Measurements from ENCODE around the gene KDM5C. TPM values are rescaled to one million over a fixed set of nuclear protein-coding genes. Genes with fewer than 3 reads are reported as not detected.

The KDM5C gene
- total and polyA plus RNA-seq, 9 of the 15 experiments (the other 6 are each of a cell fraction or from before 2014, with no cell fraction given) = 0.62 to 136 (median 52.4) TPM

DNA sequence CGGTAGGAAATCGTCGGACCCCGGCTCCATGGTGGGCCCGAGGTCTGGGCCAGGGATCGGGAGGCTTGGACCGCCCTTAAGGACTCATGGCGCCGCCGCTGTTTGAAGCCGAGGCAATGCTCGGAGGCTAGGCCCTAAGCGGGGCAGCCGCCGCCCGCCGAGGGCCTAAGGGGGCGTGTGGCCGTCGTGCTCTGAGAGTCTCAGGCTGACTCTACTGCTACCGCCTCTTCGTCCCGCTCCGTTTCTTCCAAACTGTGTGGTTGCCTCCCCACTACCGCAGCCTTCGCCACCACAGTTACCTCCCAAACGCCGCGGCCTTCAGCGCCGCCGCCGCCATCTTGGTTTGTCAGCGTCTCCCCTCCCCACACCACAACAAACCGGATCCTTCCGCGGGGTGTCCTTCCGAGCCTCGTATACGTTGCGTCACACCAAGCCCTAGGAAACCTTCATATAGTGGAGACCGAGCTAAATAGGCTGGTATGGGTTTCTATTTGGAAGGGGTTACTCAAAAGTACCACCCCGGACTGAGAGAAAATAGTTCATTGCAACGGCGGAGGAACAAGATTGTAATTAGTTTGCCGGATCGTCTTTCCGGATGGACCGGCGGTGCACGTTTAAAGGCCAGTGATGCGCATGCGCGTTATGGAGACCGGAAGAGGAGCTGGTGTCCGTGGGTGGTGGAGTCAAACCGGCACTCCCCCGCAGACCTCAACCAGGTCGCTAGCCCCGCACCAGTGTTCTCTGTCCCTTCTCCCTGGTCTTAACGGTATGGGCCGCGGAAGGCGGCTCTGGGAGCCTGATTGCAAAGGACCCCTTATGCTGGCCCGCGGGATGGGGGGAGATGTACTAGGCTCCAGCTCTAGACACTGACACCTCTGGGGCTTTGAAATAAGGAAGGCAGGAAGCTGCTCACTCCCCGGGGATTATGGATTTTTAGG lies at the start of gene KDM5C (continued):
- TF ChIP-seq KAT2B (IDR thresholded peaks at IDR 0.05; ENCODE audit: low read depth, low read length) (no peak), IFI16 (CRISPR knock-in tag; IDR thresholded peaks at IDR 0.05) (no peak), CAMTA2 (CRISPR knock-in tag; conservative IDR thresholded peaks at IDR 0.05) (no peak), SMAD4 (CRISPR knock-in tag; conservative IDR thresholded peaks at IDR 0.05) (peak; percentile 74; the same call in 1 of the 2 replicates), CREM (IDR thresholded peaks at IDR 0.05; ENCODE audit: low read depth) (peak; percentile 69), CSDE1 (IDR thresholded peaks at IDR 0.05) (peak in 1 of 2 experiments; percentile 69; a peak in 2 of 4 replicates), MCM3 (IDR thresholded peaks at IDR 0.05) (no peak), U2AF1 (optimal IDR thresholded peaks at IDR 0.05; ENCODE audit: low read depth, low read length) (no peak), MECOM (CRISPR knock-in tag; IDR thresholded peaks at IDR 0.05) (no peak), RB1 (IDR thresholded peaks at IDR 0.05; ENCODE audit: low read depth) (no peak), HMG20A (CRISPR knock-in tag; conservative IDR thresholded peaks at IDR 0.05) (no peak), ZKSCAN1 (IDR thresholded peaks at IDR 0.05; ENCODE audit: low read depth, low read length) (no peak), ZNF583 (CRISPR knock-in tag; IDR thresholded peaks at IDR 0.05) (no peak), GATA2 (CRISPR knock-in tag; IDR thresholded peaks at IDR 0.05) (no peak), SOX6 (IDR thresholded peaks at IDR 0.05) (peak; percentile 54), PTBP1 (IDR thresholded peaks at IDR 0.05; ENCODE audit: low read depth, low read length) (no peak), YBX1 (IDR thresholded peaks at IDR 0.05) (no peak), TFAM (CRISPR knock-in tag; conservative IDR thresholded peaks at IDR 0.05) (no peak)
- TF ChIP-seq, protein P1, sequence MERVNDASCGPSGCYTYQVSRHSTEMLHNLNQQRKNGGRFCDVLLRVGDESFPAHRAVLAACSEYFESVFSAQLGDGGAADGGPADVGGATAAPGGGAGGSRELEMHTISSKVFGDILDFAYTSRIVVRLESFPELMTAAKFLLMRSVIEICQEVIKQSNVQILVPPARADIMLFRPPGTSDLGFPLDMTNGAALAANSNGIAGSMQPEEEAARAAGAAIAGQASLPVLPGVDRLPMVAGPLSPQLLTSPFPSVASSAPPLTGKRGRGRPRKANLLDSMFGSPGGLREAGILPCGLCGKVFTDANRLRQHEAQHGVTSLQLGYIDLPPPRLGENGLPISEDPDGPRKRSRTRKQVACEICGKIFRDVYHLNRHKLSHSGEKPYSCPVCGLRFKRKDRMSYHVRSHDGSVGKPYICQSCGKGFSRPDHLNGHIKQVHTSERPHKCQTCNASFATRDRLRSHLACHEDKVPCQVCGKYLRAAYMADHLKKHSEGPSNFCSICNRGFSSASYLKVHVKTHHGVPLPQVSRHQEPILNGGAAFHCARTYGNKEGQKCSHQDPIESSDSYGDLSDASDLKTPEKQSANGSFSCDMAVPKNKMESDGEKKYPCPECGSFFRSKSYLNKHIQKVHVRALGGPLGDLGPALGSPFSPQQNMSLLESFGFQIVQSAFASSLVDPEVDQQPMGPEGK (CRISPR knock-in tag; IDR thresholded peaks at IDR 0.05; ENCODE audit: borderline replicate concordance) = no peak
- TF ChIP-seq, protein P2, sequence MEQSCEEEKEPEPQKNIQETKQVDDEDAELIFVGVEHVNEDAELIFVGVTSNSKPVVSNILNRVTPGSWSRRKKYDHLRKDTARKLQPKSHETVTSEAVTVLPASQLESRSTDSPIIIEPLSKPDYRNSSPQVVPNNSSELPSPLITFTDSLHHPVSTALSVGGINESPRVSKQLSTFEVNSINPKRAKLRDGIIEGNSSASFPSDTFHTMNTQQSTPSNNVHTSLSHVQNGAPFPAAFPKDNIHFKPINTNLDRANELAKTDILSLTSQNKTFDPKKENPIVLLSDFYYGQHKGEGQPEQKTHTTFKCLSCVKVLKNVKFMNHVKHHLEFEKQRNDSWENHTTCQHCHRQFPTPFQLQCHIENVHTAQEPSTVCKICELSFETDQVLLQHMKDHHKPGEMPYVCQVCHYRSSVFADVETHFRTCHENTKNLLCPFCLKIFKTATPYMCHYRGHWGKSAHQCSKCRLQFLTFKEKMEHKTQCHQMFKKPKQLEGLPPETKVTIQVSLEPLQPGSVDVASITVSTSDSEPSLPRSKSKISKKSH (CRISPR knock-in tag; IDR thresholded peaks at IDR 0.05) = no peak
- TF ChIP-seq, protein P3, sequence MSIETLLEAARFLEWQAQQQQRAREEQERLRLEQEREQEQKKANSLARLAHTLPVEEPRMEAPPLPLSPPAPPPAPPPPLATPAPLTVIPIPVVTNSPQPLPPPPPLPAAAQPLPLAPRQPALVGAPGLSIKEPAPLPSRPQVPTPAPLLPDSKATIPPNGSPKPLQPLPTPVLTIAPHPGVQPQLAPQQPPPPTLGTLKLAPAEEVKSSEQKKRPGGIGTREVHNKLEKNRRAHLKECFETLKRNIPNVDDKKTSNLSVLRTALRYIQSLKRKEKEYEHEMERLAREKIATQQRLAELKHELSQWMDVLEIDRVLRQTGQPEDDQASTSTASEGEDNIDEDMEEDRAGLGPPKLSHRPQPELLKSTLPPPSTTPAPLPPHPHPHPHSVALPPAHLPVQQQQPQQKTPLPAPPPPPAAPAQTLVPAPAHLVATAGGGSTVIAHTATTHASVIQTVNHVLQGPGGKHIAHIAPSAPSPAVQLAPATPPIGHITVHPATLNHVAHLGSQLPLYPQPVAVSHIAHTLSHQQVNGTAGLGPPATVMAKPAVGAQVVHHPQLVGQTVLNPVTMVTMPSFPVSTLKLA (conservative IDR thresholded peaks at IDR 0.05) = peak; percentile 92 to 96
- TF ChIP-seq, protein P4, sequence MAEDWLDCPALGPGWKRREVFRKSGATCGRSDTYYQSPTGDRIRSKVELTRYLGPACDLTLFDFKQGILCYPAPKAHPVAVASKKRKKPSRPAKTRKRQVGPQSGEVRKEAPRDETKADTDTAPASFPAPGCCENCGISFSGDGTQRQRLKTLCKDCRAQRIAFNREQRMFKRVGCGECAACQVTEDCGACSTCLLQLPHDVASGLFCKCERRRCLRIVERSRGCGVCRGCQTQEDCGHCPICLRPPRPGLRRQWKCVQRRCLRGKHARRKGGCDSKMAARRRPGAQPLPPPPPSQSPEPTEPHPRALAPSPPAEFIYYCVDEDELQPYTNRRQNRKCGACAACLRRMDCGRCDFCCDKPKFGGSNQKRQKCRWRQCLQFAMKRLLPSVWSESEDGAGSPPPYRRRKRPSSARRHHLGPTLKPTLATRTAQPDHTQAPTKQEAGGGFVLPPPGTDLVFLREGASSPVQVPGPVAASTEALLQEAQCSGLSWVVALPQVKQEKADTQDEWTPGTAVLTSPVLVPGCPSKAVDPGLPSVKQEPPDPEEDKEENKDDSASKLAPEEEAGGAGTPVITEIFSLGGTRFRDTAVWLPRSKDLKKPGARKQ (CRISPR knock-in tag; IDR thresholded peaks at IDR 0.05) = no peak
- TF ChIP-seq, protein P5, sequence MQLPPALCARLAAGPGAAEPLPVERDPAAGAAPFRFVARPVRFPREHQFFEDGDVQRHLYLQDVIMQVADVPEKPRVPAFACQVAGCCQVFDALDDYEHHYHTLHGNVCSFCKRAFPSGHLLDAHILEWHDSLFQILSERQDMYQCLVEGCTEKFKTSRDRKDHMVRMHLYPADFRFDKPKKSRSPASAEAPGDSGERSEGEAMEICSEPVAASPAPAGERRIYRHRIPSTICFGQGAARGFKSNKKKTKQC (CRISPR knock-in tag; IDR thresholded peaks at IDR 0.05) = no peak
